K562 (cell line): ENCODE results near the gene BSX. TPM values are rescaled to one million over a fixed set of nuclear protein-coding genes. Genes with fewer than 3 reads are reported as not detected.

Source experiments
- ATAC-seq: fragments of 200-7000 bp; cut with Tn5 transposase; 3 replicates; pipeline ENCODE4 v1.9.1; 2020; ENCODE audit warnings: moderate library complexity
- BruUV-seq: library from RNA; stranded (reverse); fragments of 400-500 nt; replicated peaks from 2 replicates; lab custom pipeline; 2021; lab: Mats Ljungman, UMichigan
- CTCF ChIA-PET: fragments of 300-600 bp; formaldehyde crosslinking; extraction: SDS; loops from one replicate; lab custom pipeline; 2021; ENCODE audit warnings: low intra/inter-chr PET ratio; lab: Yijun Ruan, JAX
- POLR2A ChIA-PET: fragments of 300-600, 350-650 bp; sonication (Branson Sonifier 250); formaldehyde crosslinking; extraction: SDS; loops from one replicate; lab custom pipeline; 2021; ENCODE audit warnings: antibody characterized with exemption, inconsistent platforms; lab: Yijun Ruan, JAX
- DNase-seq, 4 experiments: peaks; one replicate each; pipeline versions ENCODE4 v3.0.0 to v3.0.0-alpha.2; 2011 to 2018; ENCODE audit warnings: low spot score in 3 of 4, mixed read lengths in 3 of 4; ENCODE audit errors: extremely low read depth in 1 of 4
- FAIRE-seq: peaks from 2 replicates; lab custom pipeline; 2011; peaks lifted over from hg19 to GRCh38; lab: Jason Lieb, UNC
- H2AFZ ChIP-seq: 2 replicates; pipeline ENCODE4 v1.6.0; 2011; ENCODE audit warnings: low read depth, low read length, control low read depth, inconsistent platforms
- H3K27ac ChIP-seq: fragments of 200-600 bp; 3 replicates; pipeline ENCODE4 v1.8.0; 2011; ENCODE audit warnings: low read depth, mild to moderate bottlenecking, control low read depth, inconsistent platforms, low read length, moderate library complexity, mixed read lengths; ENCODE audit errors: extremely low read depth
- H3K27me3 ChIP-seq, 2 experiments: fragments of 300-600 bp in 1 of 2; 2 replicates in 1 of 2; 3 replicates in 1 of 2; pipeline versions ENCODE4 v1.6.0 to v1.8.0; 2011; ENCODE audit warnings: inconsistent platforms in 2 of 2, low read length in 2 of 2, mild to moderate bottlenecking in 1 of 2, mixed read lengths in 1 of 2, moderate library complexity in 1 of 2; ENCODE audit not compliant: control insufficient read depth in 2 of 2, insufficient read depth in 2 of 2
- H3K36me3 ChIP-seq: fragments of 300-600 bp; 3 replicates; pipeline ENCODE4 v1.8.0; 2011; ENCODE audit warnings: mild to moderate bottlenecking, low read length, inconsistent platforms; ENCODE audit not compliant: control insufficient read depth, insufficient read depth
- H3K4me1 ChIP-seq, 2 experiments: fragments of 200-600 bp in 1 of 2; replicated peaks in 1 of 2; 2 replicates in 1 of 2; 3 replicates in 1 of 2; pipeline versions ENCODE4 v1.5.1 to v1.8.0; 2011; ENCODE audit warnings: inconsistent platforms in 2 of 2, low read length in 2 of 2, mild to moderate bottlenecking in 1 of 2, mixed read lengths in 1 of 2, moderate library complexity in 1 of 2; ENCODE audit not compliant: control insufficient read depth in 2 of 2, insufficient read depth in 2 of 2
- H3K4me2 ChIP-seq: 2 replicates; pipeline ENCODE4 v1.6.1; 2011; ENCODE audit warnings: low read length, control low read depth, inconsistent platforms, mixed read lengths; ENCODE audit not compliant: insufficient read depth
- H3K4me3 ChIP-seq: fragments of 200-600 bp; sonication (generic), shearing (Covaris generic); 2 replicates; pipeline ENCODE4 v1.5.1; 2016; ENCODE audit warnings: control low read depth, inconsistent platforms
- H3K79me2 ChIP-seq: fragments of 200-600 bp; 3 replicates; pipeline ENCODE4 v1.8.0; 2011; ENCODE audit warnings: low read length, inconsistent platforms; ENCODE audit not compliant: control insufficient read depth, insufficient read depth
- H3K9ac ChIP-seq, 2 experiments: 2 replicates each; pipeline versions ENCODE4 v1.6.0 to v1.6.1; 2011; ENCODE audit warnings: low read depth in 2 of 2, low read length in 2 of 2, control low read depth in 1 of 2, inconsistent platforms in 1 of 2, mild to moderate bottlenecking in 1 of 2, mixed read lengths in 1 of 2; ENCODE audit not compliant: insufficient read depth in 1 of 2
- H3K9me1 ChIP-seq: one replicate; pipeline ENCODE4 v1.6.0; 2011; ENCODE audit warnings: inconsistent platforms, mild to moderate bottlenecking, low read length, moderate library complexity; ENCODE audit not compliant: control insufficient read depth, insufficient read depth
- H3K9me3 ChIP-seq: replicated peaks from 2 replicates; pipeline ENCODE4 v1.5.1; 2011; ENCODE audit warnings: low read depth, low read length, inconsistent platforms; ENCODE audit not compliant: control insufficient read depth, insufficient read depth
- H4K20me1 ChIP-seq: replicated peaks from 2 replicates; pipeline ENCODE4 v1.6.1; 2011; ENCODE audit warnings: low read length, inconsistent platforms, mixed read lengths; ENCODE audit not compliant: control insufficient read depth, insufficient read depth
- ATF1 ChIP-seq, 2 experiments: fragments of 450-650 bp in 1 of 2; IDR thresholded peaks; 2 replicates each; pipeline ENCODE4 v1.6.1; 2016; ENCODE audit warnings: missing compliant biosample characterization in 1 of 2, missing genetic modification characterization in 1 of 2
- CTCF ChIP-seq, 3 experiments: IDR thresholded peaks in 2 of 3; conservative IDR thresholded peaks in 1 of 3; 2 replicates each; pipeline ENCODE4 v1.5.1; 2011 to 2012; ENCODE audit warnings: low read length in 3 of 3, mild to moderate bottlenecking in 3 of 3, control low read depth in 2 of 3, improper control_type of control experiment in 1 of 3, inconsistent platforms in 1 of 3, low read depth in 1 of 3, mixed read lengths in 1 of 3, moderate library complexity in 1 of 3; ENCODE audit not compliant: insufficient read depth in 2 of 3
- EP300 ChIP-seq: IDR thresholded peaks from 2 replicates; pipeline ENCODE4 v1.6.1; 2012; ENCODE audit warnings: low read length, improper control_type of control experiment
- PHF8 ChIP-seq: fragments of 200-600 bp; sonication (generic); IDR thresholded peaks from 2 replicates; pipeline ENCODE4 v1.6.1; 2012; ENCODE audit warnings: mixed run types, mild to moderate bottlenecking, inconsistent platforms, low read length, moderate library complexity, borderline replicate concordance
- RAD21 ChIP-seq, 2 experiments: fragments of 250-450 bp in 1 of 2; fragments of 450-650 bp in 1 of 2; sonication (Bioruptor Pico) in 1 of 2; formaldehyde crosslinking in 1 of 2; IDR thresholded peaks in 1 of 2; conservative IDR thresholded peaks in 1 of 2; 2 replicates each; pipeline versions ENCODE4 v1.4.0 to v1.8.0; 2020 to 2022; ENCODE audit warnings: mild to moderate bottlenecking in 2 of 2, moderate library complexity in 1 of 2
- SPI1 ChIP-seq: IDR thresholded peaks from 2 replicates; pipeline ENCODE4 v1.6.1; 2011; ENCODE audit warnings: low read depth, low read length, control low read depth, borderline replicate concordance
- TEAD1 ChIP-seq, 2 experiments: fragments of 450-650 bp in 1 of 2; sonication (generic) in 1 of 2; formaldehyde crosslinking; IDR thresholded peaks; 2 replicates each; pipeline versions ENCODE4 v1.4.0 to v1.8.0; 2020 to 2022; ENCODE audit warnings: mild to moderate bottlenecking in 2 of 2, missing genetic modification reagents in 1 of 2
- ZNF512 ChIP-seq: IDR thresholded peaks from 2 replicates; pipeline ENCODE4 v1.6.1; 2016; ENCODE audit warnings: missing genetic modification characterization, missing compliant biosample characterization
- ZNF785 ChIP-seq: fragments of 250-450 bp; sonication (Bioruptor Pico); IDR thresholded peaks from 2 replicates; pipeline ENCODE4 v1.4.0; 2020; ENCODE audit warnings: mild to moderate bottlenecking
- ZZZ3 ChIP-seq: fragments of 450-650 bp; IDR thresholded peaks from 2 replicates; pipeline ENCODE4 v1.6.1; 2016; ENCODE audit warnings: antibody characterized with exemption, mild to moderate bottlenecking, moderate library complexity
- WGBS: fragments of 100-300 bp; shearing (Covaris generic); methylation state at CpG from one replicate; pipeline ENCODE4 v1.1.6; 2016; ENCODE audit warnings: low coverage, mixed read lengths; ENCODE audit not compliant: insufficient coverage; ENCODE audit errors: missing lambda C conversion rate; 5-methylcytosine and 5-hydroxymethylcytosine counted together
- in situ Hi-C: fragments of 300-500 bp; cut with MboI; formaldehyde crosslinking; loops from 4 replicates; pipeline ENCODE4 v1.15.0; 2018; ENCODE audit warnings: inconsistent platforms, mixed read lengths
- intact Hi-C: fragments of 100-400 bp; cut with micrococcal nuclease; formaldehyde crosslinking; loops from 2 replicates; pipeline ENCODE4 v1.14.2; 2022
- polyA plus RNA-seq, 8 experiments: library from polyadenylated mRNA; depleted of rRNA in 4 of 8; stranded (reverse) in 5 of 8; unstranded in 3 of 8; fragments of >200 nt; fragmentation: Nextera tagmentation in 2 of 8; fragmentation: Illumina TruSeq in 1 of 8; extraction: Ambion mirVana in 2 of 8; extraction: Trizol in 1 of 8; gene quantifications; 2 replicates each; pipeline versions ENCODE4 v1.2.1 to v1.2.3, GENCODE V29; 2011 to 2014; ENCODE audit warnings: inconsistent platforms in 1 of 8, missing spikeins in 1 of 8
- total RNA-seq, 7 experiments: library from RNA; depleted of rRNA in 6 of 7; stranded (reverse); fragments of >200 nt in 6 of 7; fragmentation: Illumina TruSeq in 2 of 7; extraction: Trizol in 2 of 7; gene quantifications; 2 replicates each; pipeline versions ENCODE4 v1.2.1 to v1.2.3, GENCODE V29; 2011 to 2021; ENCODE audit warnings: low replicate concordance in 1 of 7

Gene BSX
- total and polyA plus RNA-seq, 9 of the 15 experiments (the other 6 are each of a cell fraction or from before 2014, with no cell fraction given), result not detected

DNA sequence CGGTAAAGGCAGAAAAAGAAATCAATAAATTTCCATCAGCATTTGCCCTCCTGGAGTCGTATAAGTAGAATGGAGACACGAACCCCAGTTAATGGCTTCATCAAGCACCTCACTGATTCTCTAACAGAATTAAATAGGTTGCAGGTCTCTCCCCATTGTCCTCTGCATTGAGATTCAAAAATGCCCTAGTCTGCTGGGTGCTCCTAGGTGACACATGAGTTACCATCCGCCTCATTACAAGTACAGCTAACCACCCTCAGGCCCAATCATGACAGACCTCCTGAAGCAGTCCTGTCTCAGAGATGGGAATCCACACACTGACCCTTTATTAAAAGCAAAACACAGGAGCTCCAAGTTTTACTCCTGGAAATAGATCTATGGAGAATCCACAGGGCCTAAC, 48.9 kb upstream of the BSX start:
- in situ Hi-C loops (no loop called here), intact Hi-C loops (no loop called here)
- peaks cover 3 to 29% of the 10 kb centered on the region in 2 experiments; a peak in 4 of 5 replicates for H3K27me3 ChIP-seq
- ChIA-PET POLR2A (no interaction called here), CTCF (no interaction called here)
- no peaks in the 10 kb centered on the region for H4K20me1 ChIP-seq
- ATAC-seq (no peak), FAIRE-seq (no peak), DNase-seq (no peak)
- TF ChIP-seq ZNF785 (CRISPR knock-in tag), result no peak
- no peak for TF ChIP-seq PHF8
- TF ChIP-seq EP300, result no peak
- TF ChIP-seq ATF1 (CRISPR knock-in tag; IDR thresholded peaks at IDR 0.05), result no peak
- no peak for TF ChIP-seq ATF1 (tag; IDR thresholded peaks at IDR 0.05)
- TF ChIP-seq TEAD1 (CRISPR knock-in tag; IDR thresholded peaks at IDR 0.05), result no peak
- TF ChIP-seq ZZZ3, result no peak
- no peak overlapping the region for H2AFZ ChIP-seq
- H3K9ac ChIP-seq, result no peak overlapping the region
- 6% methylated on average over 3 of the region's 4 CpGs for WGBS
- H3K4me2 ChIP-seq, result no peak overlapping the region
- H3K4me1 ChIP-seq, result no peaks in the 10 kb centered on the region; a peak in 1 of 5 replicates
- H3K4me3 ChIP-seq, result no peak overlapping the region
- H3K79me2 ChIP-seq, result no peaks in the 10 kb centered on the region
- no TSS peak for BruUV-seq
- H3K27ac ChIP-seq, result no peak overlapping the region
- H3K9me1 ChIP-seq, result no peaks in the 10 kb centered on the region
- H3K36me3 ChIP-seq, result no peaks in the 10 kb centered on the region
- no peaks in the 10 kb centered on the region for H3K9me3 ChIP-seq

DNA sequence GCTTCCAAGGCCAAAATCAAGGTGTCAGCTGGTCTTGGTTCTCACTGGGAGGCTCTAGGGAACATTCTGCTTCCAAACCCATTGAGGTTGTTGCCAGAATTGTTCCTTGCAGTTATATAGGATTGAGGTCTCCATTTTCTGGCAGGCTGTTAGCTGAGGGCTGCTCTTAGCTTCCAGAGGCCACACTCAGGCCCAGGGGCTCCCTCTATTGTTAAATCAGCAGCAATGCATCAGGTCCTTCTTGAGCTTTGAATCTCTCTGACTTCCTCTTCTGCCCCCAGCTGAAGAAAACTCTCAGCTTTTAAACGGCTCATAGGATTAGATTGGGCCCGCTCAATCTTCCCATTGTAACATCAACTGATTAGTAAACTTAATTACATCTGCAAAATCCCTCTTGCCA, 39.3 kb upstream of the BSX start:
- Histone ChIP-seq H3K36me3 (no peaks in the 10 kb centered on the region), H3K79me2 (no peaks in the 10 kb centered on the region), H3K9ac (no peak overlapping the region), H3K9me1 (no peaks in the 10 kb centered on the region), H4K20me1 (no peaks in the 10 kb centered on the region), H3K27me3 (peaks cover 9 to 36% of the 10 kb centered on the region in 2 experiments), H3K9me3 (no peaks in the 10 kb centered on the region), H3K4me3 (no peak overlapping the region), H3K4me2 (no peak overlapping the region), H2AFZ (no peak overlapping the region), H3K27ac (no peak overlapping the region), H3K4me1 (peaks cover 0 to 3% of the 10 kb centered on the region in 2 experiments; a peak in 1 of 5 replicates)
- intact Hi-C loops (loop anchor here (5.0 kb wide), 1 partner anchor 224 kb away; no protein-coding TSS in a partner anchor), in situ Hi-C loops (no loop called here)
- POLR2A ChIA-PET, result interaction anchor here (0.9 kb wide), 1 partner anchor 9 kb away, joined by 4 read pairs; no protein-coding TSS in a partner anchor
- FAIRE-seq, result no peak
- peak; percentile 86 for ATAC-seq
- TF ChIP-seq SPI1, result peak; percentile 86
- TF ChIP-seq RAD21 (CRISPR knock-in tag; conservative IDR thresholded peaks at IDR 0.05 in 1 of 2, IDR thresholded peaks at IDR 0.05 in 1 of 2), result peak in 1 of 2 experiments; percentile 35; a peak in 2 of 4 replicates
- peak; percentile 58 to 67 (median 64) for TF ChIP-seq CTCF (IDR thresholded peaks at IDR 0.05 in 2 of 3, conservative IDR thresholded peaks at IDR 0.05 in 1 of 3; ENCODE audit: insufficient read depth in 2 of 3, low read depth in 1 of 3, low read length in 3 of 3)
- no peak for TF ChIP-seq ZNF512 (tag)
- peak in 2 of 4 experiments; percentile 45 to 46 for DNase-seq
- WGBS, result 0% methylated on average over 2 of the region's 2 CpGs
- CTCF ChIA-PET, result interaction anchor here (0.6 kb wide), 1 partner anchor 167 kb away, joined by 3 read pairs; no protein-coding TSS in a partner anchor
- BruUV-seq, result no TSS peak
